HEK293 (cell line): ENCODE data around the gene BPIFB2.

ENCODE experiments used
- CTCF ChIA-PET: fragments of 350-600 bp; formaldehyde crosslinking; extraction: SDS; loops from one replicate; lab custom pipeline; 2021; ENCODE audit warnings: antibody characterized with exemption; lab: Yijun Ruan, JAX
- POLR2A ChIA-PET: fragments of 300-600 bp; formaldehyde crosslinking; extraction: SDS; loops from one replicate; lab custom pipeline; 2020; ENCODE audit warnings: antibody characterized with exemption, inconsistent platforms; lab: Yijun Ruan, JAX
- H3K27ac ChIP-seq: fragments of 200-500 bp; sonication (Bioruptor generic); 2 replicates; pipeline ENCODE4 v1.5.1; 2014; ENCODE audit warnings: low read depth, low read length, control low read depth, inconsistent platforms; ENCODE audit errors: extremely low read depth
- H3K36me3 ChIP-seq, 2 experiments: fragments of 200-500 bp in 1 of 2; sonication (Bioruptor generic) in 1 of 2; 1 replicate in 1 of 2; 2 replicates in 1 of 2; pipeline ENCODE4 v1.5.1; 2014 to 2017; ENCODE audit warnings: inconsistent platforms in 2 of 2, low read length in 2 of 2; ENCODE audit not compliant: control insufficient read depth in 2 of 2, insufficient read depth in 1 of 2
- H3K4me1 ChIP-seq: fragments of 200-500 bp; sonication (Bioruptor generic); 2 replicates; pipeline ENCODE4 v1.5.1; 2014; ENCODE audit warnings: mild to moderate bottlenecking, low read length, inconsistent platforms; ENCODE audit not compliant: control insufficient read depth, insufficient read depth
- H3K4me3 ChIP-seq: 2 replicates; pipeline ENCODE4 v1.5.1; 2011; ENCODE audit warnings: low read depth, mild to moderate bottlenecking, control low read depth, low read length, moderate library complexity
- H3K9me3 ChIP-seq: fragments of 200-500 bp; sonication (Bioruptor generic); 2 replicates; pipeline ENCODE4 v1.5.1; 2014; ENCODE audit warnings: low read depth, low read length, inconsistent platforms; ENCODE audit not compliant: control insufficient read depth, insufficient read depth
- AEBP2 ChIP-seq: fragments of 450-650 bp; formaldehyde crosslinking; IDR thresholded peaks from 2 replicates; pipeline ENCODE4 v1.5.1; 2016; ENCODE audit warnings: missing biosample characterization, missing genetic modification characterization, borderline replicate concordance
- FEZF1 ChIP-seq: fragments of 450-650 bp; formaldehyde crosslinking; IDR thresholded peaks from 2 replicates; pipeline ENCODE4 v1.5.1; 2016; ENCODE audit warnings: missing biosample characterization, missing genetic modification characterization
- GLIS1 ChIP-seq: fragments of 450-650 bp; formaldehyde crosslinking; IDR thresholded peaks from 2 replicates; pipeline ENCODE4 v1.5.1; 2016; ENCODE audit warnings: missing biosample characterization, missing genetic modification characterization
- HOXD13 ChIP-seq: sonication (generic); formaldehyde crosslinking; IDR thresholded peaks from 2 replicates; pipeline ENCODE4 v1.8.0; 2022; ENCODE audit warnings: missing genetic modification reagents, borderline replicate concordance
- MYNN ChIP-seq: fragments of 450-650 bp; formaldehyde crosslinking; IDR thresholded peaks from 2 replicates; pipeline ENCODE4 v1.5.1; 2016; ENCODE audit warnings: missing biosample characterization, missing genetic modification characterization, borderline replicate concordance
- PRDM10 ChIP-seq: fragments of 450-650 bp; formaldehyde crosslinking; IDR thresholded peaks from 2 replicates; pipeline ENCODE4 v1.5.1; 2016; ENCODE audit warnings: missing biosample characterization, missing genetic modification characterization
- ZBTB17 ChIP-seq: fragments of 450-650 bp; formaldehyde crosslinking; IDR thresholded peaks from 2 replicates; pipeline ENCODE4 v1.5.1; 2016; ENCODE audit warnings: missing biosample characterization, missing genetic modification characterization
- ZBTB20 ChIP-seq: fragments of 450-650 bp; formaldehyde crosslinking; IDR thresholded peaks from 2 replicates; pipeline ENCODE4 v1.5.1; 2016; ENCODE audit warnings: missing biosample characterization, missing genetic modification characterization
- ZFHX2 ChIP-seq: fragments of 450-650 bp; formaldehyde crosslinking; conservative IDR thresholded peaks from 2 replicates; pipeline ENCODE4 v1.5.1; 2016; ENCODE audit warnings: missing biosample characterization, missing genetic modification characterization
- ZNF155 ChIP-seq: fragments of 450-650 bp; formaldehyde crosslinking; IDR thresholded peaks from 2 replicates; pipeline ENCODE4 v1.5.1; 2016; ENCODE audit warnings: missing biosample characterization, missing genetic modification characterization
- ZNF2 ChIP-seq: fragments of 450-650 bp; formaldehyde crosslinking; IDR thresholded peaks from 2 replicates; pipeline ENCODE4 v1.5.1; 2016; ENCODE audit warnings: missing biosample characterization, missing genetic modification characterization
- ZNF335 ChIP-seq: fragments of 450-650 bp; formaldehyde crosslinking; conservative IDR thresholded peaks from 2 replicates; pipeline ENCODE4 v1.5.1; 2016; ENCODE audit warnings: missing biosample characterization, missing genetic modification characterization
- ZNF341 ChIP-seq: fragments of 450-650 bp; formaldehyde crosslinking; IDR thresholded peaks from 2 replicates; pipeline ENCODE4; 2016; ENCODE audit warnings: low read depth, missing biosample characterization, missing genetic modification characterization
- ZNF488 ChIP-seq: fragments of 450-650 bp; formaldehyde crosslinking; IDR thresholded peaks from 2 replicates; pipeline ENCODE4 v1.5.1; 2016; ENCODE audit warnings: missing biosample characterization, missing genetic modification characterization
- ZNF501 ChIP-seq: fragments of 450-650 bp; formaldehyde crosslinking; IDR thresholded peaks from 2 replicates; pipeline ENCODE4 v1.5.1; 2016; ENCODE audit warnings: missing biosample characterization, missing genetic modification characterization
- ZNF530 ChIP-seq: fragments of 450-650 bp; formaldehyde crosslinking; IDR thresholded peaks from 2 replicates; pipeline ENCODE4 v1.5.1; 2016; ENCODE audit warnings: low read depth, missing biosample characterization, missing genetic modification characterization
- ZNF558 ChIP-seq: fragments of 450-650 bp; formaldehyde crosslinking; IDR thresholded peaks from 2 replicates; pipeline ENCODE4 v1.5.1; 2016; ENCODE audit warnings: missing biosample characterization, missing genetic modification characterization
- ZNF580 ChIP-seq: fragments of 450-650 bp; formaldehyde crosslinking; IDR thresholded peaks from 2 replicates; pipeline ENCODE4 v1.5.1; 2016; ENCODE audit warnings: missing biosample characterization, missing genetic modification characterization
- ZNF585B ChIP-seq: fragments of 450-650 bp; formaldehyde crosslinking; IDR thresholded peaks from 2 replicates; pipeline ENCODE4 v1.5.1; 2016; ENCODE audit warnings: missing biosample characterization, missing genetic modification characterization
- ZNF670 ChIP-seq: fragments of 450-650 bp; formaldehyde crosslinking; IDR thresholded peaks from 2 replicates; pipeline ENCODE4 v1.5.1; 2016; ENCODE audit warnings: missing biosample characterization, missing genetic modification characterization, low read depth
- ZNF692 ChIP-seq: fragments of 450-650 bp; formaldehyde crosslinking; IDR thresholded peaks from 2 replicates; pipeline ENCODE4 v1.5.1; 2016; ENCODE audit warnings: missing biosample characterization, missing genetic modification characterization
- ZSCAN16 ChIP-seq: fragments of 450-650 bp; formaldehyde crosslinking; IDR thresholded peaks from 2 replicates; pipeline ENCODE4 v1.5.1; 2016; ENCODE audit warnings: missing biosample characterization, missing genetic modification characterization

Gene BPIFB2

GRCh38 chr20:33038243-33038642, 30.7 kb downstream of the BPIFB2 start (continued):
- no peak for TF ChIP-seq AEBP2 (tag by site-specific recombination)
- no peak for TF ChIP-seq ZNF530 (tag by site-specific recombination)
- TF ChIP-seq HOXD13 (CRISPR knock-in tag) = no peak
- peak; percentile 66; the same call in 1 of the 2 replicates for TF ChIP-seq ZBTB17

- ChIA-PET CTCF (interaction anchor here (0.5 to 1.2 kb wide), 4 partner anchors 13 to 250 kb away, joined by 3 to 4 read pairs (median 3); no protein-coding TSS in a partner anchor), POLR2A (no interaction called here)
- H3K36me3 ChIP-seq = no peaks in the 10 kb centered on the region
Measured at GRCh38 chr20:33042430-33042829, 34.9 kb downstream of the BPIFB2 start.

GRCh38 chr20:33042983-33043730, 35.7 kb downstream of the BPIFB2 start:
- no peaks in the 10 kb centered on the region for H3K9me3 ChIP-seq
- no peaks in the 10 kb centered on the region for H3K4me1 ChIP-seq
- ChIA-PET POLR2A (no interaction called here), CTCF (interaction anchor here (0.5 to 0.7 kb wide), 2 partner anchors 37 to 141 kb away, joined by 3 read pairs; no protein-coding TSS in a partner anchor)
- no peak overlapping the region for H3K27ac ChIP-seq
- H3K36me3 ChIP-seq = no peaks in the 10 kb centered on the region
- no peak overlapping the region for H3K4me3 ChIP-seq
- no peak for TF ChIP-seq ZNF335
- no peak for TF ChIP-seq ZNF488
- TF ChIP-seq ZBTB17 = peak; percentile 58
- TF ChIP-seq ZNF341 (tag by site-specific recombination) = no peak

More at GRCh38 chr20:33042430-33042829, 34.9 kb downstream of the BPIFB2 start:
- TF ChIP-seq ZFHX2 (tag by site-specific recombination) (no peak), ZNF558 (tag by site-specific recombination) (no peak), ZNF501 (no peak), ZNF670 (tag by site-specific recombination) (no peak)
- Histone ChIP-seq H3K4me3 (no peak overlapping the region), H3K4me1 (no peaks in the 10 kb centered on the region), H3K27ac (no peak overlapping the region), H3K9me3 (no peaks in the 10 kb centered on the region)

- ChIA-PET POLR2A (no interaction called here), CTCF (interaction anchor here (0.6 to 0.7 kb wide), 2 partner anchors 13 to 142 kb away, joined by 3 to 5 read pairs; no protein-coding TSS in a partner anchor)
- Histone ChIP-seq H3K36me3 (no peaks in the 10 kb centered on the region), H3K27ac (no peak overlapping the region), H3K9me3 (no peaks in the 10 kb centered on the region), H3K4me3 (no peak overlapping the region), H3K4me1 (no peaks in the 10 kb centered on the region)
- TF ChIP-seq ZNF2 (tag by site-specific recombination) (no peak), ZBTB20 (tag by site-specific recombination) (no peak), ZNF580 (tag by site-specific recombination) (no peak), PRDM10 (tag by site-specific recombination) (no peak), ZNF585B (tag by site-specific recombination) (no peak), GLIS1 (tag by site-specific recombination) (no peak), FEZF1 (tag by site-specific recombination) (no peak), ZSCAN16 (tag by site-specific recombination) (no peak), MYNN (tag by site-specific recombination) (no peak), ZNF155 (no peak), ZNF692 (no peak)
Measured at GRCh38 chr20:33043731-33044181, 36.3 kb downstream of the BPIFB2 start.
